GM19025 (cell line): ENCODE data around the gene SPINK13.
"Not testable (repeated sequence)": the region's sequence is repeated elsewhere in the genome, so short reads cannot be mapped to it uniquely, and the experiment has no call there.

Experiments
- ATAC-seq: cut with Tn5 transposase; IDR thresholded peaks from one replicate; pipeline ENCODE4 v1.9.1; 2021; ENCODE audit warnings: mild to moderate bottlenecking, low read depth, moderate library complexity; ENCODE audit not compliant: unreplicated experiment

SPINK13 gene

GRCh38 chr5:148268566-148268965 lies at the start of gene SPINK13:
Gene SPINK13 (plus strand): TSS chr5:148268794. CDS start chr5:148270073, 1,279 bp downstream.
- ATAC-seq, result no peak

- no peak for ATAC-seq
Observed at GRCh38 chr5:148221508-148221907, 47.1 kb upstream of the SPINK13 start.

GRCh38 chr5:148224117-148224742 lies 44.4 kb upstream of the SPINK13 start:
- no peak for ATAC-seq

- ATAC-seq, result no peak
Observed at GRCh38 chr5:148228392-148228984, 40.1 kb upstream of the SPINK13 start.

- no peak for ATAC-seq
Observed at GRCh38 chr5:148229840-148230239, 38.8 kb upstream of the SPINK13 start.

- ATAC-seq, result no peak
Observed at GRCh38 chr5:148230240-148230639, 38.4 kb upstream of the SPINK13 start.

- no peak for ATAC-seq
Observed at GRCh38 chr5:148237785-148238417, 30.7 kb upstream of the SPINK13 start.

GRCh38 chr5:148238418-148238794 lies 30.2 kb upstream of the SPINK13 start, which contains the start of gene MARCOL:
Gene MARCOL (plus strand): TSS chr5:148238525. CDS start chr5:148238598, 73 bp downstream.
- ATAC-seq, result no peak

GRCh38 chr5:148248894-148249293 lies 19.7 kb upstream of the SPINK13 start:
- no peak for ATAC-seq

GRCh38 chr5:148255456-148255855 lies 13.1 kb upstream of the SPINK13 start:
- ATAC-seq, result no peak

GRCh38 chr5:148259288-148259687 lies 9.3 kb upstream of the SPINK13 start:
- ATAC-seq, result no peak

GRCh38 chr5:148261221-148261620 lies 7.4 kb upstream of the SPINK13 start:
- no peak for ATAC-seq

- ATAC-seq, result no peak
Observed at GRCh38 chr5:148267962-148268361, 632 bp upstream of the SPINK13 start.

- ATAC-seq, result not testable (repeated sequence)
Observed at GRCh38 chr5:148275129-148275528, 6.5 kb downstream of the SPINK13 start.

GRCh38 chr5:148280893-148281292 lies 12.3 kb downstream of the SPINK13 start:
- ATAC-seq, result not testable (repeated sequence)

- not testable (repeated sequence) for ATAC-seq
Observed at GRCh38 chr5:148281336-148281735, 12.7 kb downstream of the SPINK13 start.

- no peak for ATAC-seq
Observed at GRCh38 chr5:148290271-148291195, 21.9 kb downstream of the SPINK13 start.

- ATAC-seq, result no peak
Observed at GRCh38 chr5:148297731-148298130, 29.1 kb downstream of the SPINK13 start.

GRCh38 chr5:148306446-148306845 lies 37.9 kb downstream of the SPINK13 start:
- ATAC-seq, result no peak

- no peak for ATAC-seq
Observed at GRCh38 chr5:148309019-148309418, 40.4 kb downstream of the SPINK13 start.

GRCh38 chr5:148309746-148310145 lies 41.2 kb downstream of the SPINK13 start:
- ATAC-seq, result no peak
